CD4-positive, alpha-beta T cell treated with Interleukin-15 for 4 hours (primary cell): ENCODE results near the gene NEURL1B.

ENCODE experiments used
- DNase-seq: peaks from one replicate; pipeline ENCODE4 v3.0.0-alpha.2; 2020; ENCODE audit warnings: low spot score

The NEURL1B gene

GRCh38 chr5:172714491-172715420, 73.7 kb downstream of the NEURL1B start:
- peak; percentile 74 for DNase-seq

GRCh38 chr5:172715421-172715780, 74.3 kb downstream of the NEURL1B start:
- DNase-seq: no peak

DNA sequence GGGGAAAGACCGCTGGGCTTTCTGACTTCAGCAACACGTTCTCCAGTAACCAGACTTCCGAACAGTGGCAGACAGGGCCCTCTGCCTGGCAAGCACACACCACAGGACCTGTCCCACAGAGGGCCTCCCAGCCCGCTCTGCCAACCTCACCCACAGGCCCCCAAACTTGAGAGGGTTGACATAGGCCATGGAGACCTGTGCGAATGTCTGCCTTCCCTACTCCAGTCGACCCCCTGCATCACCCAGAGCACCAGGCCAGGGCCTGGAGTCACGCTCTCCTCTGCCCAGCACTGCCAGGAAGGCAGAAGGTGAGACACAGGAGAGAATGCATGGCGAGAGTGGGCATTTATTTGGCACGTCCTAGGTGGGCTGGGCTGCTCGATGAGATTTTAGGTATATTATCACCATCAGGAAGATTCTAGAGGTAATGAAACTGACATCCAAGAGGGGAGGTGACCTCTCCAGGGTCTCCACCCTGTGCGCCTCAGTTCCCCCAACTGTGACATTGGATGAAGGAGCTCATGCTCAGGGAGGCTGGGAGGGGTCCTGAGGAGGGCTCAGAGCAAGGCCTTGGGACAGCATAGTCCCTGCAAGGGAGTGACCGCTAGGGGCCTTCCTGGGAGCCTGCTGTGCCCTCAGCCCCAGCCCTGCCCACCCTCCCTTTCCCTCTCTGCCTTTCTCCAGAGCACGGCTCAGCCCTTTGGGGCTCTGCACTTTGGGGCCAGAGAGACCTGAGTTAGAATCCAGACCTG, 75.0 kb downstream of the NEURL1B start:
- DNase-seq: no peak

DNA sequence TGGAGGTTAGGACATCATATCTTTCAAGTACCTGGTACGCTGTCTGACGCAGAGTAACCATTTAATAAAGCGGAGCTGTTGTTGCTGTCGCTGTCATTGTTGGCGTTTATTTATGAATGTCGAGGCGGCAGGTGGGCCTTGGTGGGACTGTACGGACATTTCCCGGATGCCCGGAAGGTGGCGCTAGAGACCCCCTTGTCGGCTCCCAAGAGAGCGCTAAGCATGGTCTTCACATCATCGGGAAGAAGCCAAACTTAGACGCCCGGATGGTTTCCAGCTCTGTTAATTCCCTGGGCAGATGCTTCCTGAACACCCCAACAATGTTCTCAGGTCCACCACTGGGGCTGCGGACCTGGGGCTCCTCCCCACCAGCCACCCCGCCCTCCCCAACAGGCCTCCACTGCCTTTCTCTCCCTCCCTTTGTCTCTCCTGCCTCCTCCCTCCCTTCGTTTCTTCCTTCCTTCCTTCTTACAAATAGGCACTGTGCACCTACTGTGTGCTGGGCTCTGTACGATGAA, 75.8 kb downstream of the NEURL1B start:
- DNase-seq: peak; percentile 85

GRCh38 chr5:172717481-172718195, 76.6 kb downstream of the NEURL1B start:
- no peak for DNase-seq

DNA sequence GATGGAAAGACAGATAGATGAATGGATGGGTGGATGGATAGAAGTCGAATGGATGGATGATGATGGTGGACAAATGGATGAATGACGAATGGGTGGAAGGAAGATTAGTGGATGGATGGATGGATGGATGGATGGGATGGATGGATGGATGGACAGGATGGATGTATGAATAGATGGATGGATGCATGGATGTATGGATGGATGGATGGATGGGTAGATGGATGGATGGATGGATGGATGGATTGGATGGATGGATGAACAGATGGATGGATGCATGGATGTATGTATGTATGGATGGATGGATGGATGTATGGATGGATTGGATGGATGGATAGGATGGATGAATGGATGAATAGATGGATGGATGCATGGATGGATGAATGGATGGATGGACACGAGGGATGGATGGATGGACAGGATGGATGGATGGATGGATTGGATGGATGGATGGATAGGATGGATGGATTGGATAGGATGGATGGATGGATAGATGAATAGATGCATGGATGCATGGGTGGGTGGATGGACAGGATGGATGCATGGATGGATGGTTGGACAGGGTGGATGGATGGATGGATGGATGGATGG, 77.6 kb downstream of the NEURL1B start:
- DNase-seq: no peak

DNA sequence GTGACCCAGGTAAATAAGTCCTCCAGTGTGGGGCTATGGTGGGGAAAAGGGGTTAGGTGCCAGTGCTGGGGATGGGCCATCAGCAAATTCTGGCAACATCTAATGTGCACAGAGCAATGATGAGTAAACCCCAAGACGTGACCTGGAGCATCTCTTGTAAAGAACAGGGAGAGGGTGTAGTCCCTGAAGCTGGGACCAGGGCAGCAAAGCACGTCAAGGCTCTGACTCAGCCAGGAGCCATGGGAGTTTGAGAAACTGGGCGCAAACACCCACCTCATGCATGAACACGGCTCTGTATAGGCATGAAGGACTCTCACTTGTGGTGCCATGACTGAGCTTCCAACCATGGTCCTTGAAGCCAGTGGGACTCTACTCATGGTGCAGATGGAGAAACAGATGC, 78.1 kb downstream of the NEURL1B start:
- no peak for DNase-seq

GRCh38 chr5:172720655-172721054, 79.6 kb downstream of the NEURL1B start:
- no peak for DNase-seq

- DNase-seq: no peak
Measured at GRCh38 chr5:172721455-172722326, 80.6 kb downstream of the NEURL1B start.

DNA sequence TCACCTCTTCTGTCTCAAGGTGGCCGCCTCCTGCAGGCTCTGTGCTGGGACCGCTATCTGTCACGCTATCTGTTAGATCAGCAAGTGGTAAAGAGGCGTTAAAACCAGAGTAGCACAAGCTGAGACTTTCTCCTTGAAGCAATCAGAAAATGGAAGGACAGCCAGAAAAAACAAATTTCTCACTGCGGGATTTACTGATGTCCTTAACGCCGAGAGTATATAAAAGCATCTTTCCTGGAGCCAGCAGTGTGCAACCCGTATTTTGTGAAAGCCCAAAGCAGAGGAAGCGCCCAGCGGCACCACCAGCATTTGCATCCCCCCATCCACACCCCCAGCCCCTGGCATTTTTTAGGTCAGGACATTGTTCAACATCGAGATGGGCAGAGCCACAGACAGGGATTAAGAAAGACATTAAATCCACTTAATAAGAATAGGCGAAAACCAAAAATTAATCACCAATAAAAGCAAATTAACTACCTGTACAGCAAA, 81.3 kb downstream of the NEURL1B start:
- DNase-seq: peak; percentile 56

DNA sequence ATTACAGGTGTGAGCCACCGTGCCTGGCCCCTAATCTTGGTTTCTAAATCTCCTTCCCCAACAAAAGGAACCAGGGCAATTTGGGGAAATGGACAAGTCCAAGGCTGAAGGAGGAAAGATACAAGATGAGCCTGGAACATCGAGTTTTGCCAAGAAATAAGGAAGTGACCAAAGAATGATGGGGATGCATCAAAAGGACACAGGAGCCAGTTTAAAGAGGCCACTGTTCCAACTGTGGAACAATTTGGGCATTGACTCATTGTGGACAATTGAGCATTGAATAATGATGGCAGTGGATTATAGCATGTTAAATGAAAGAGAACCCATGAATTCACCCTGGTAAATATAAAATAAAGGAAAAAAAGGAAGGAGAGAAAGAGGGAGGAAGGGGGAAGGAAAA, 82.4 kb downstream of the NEURL1B start:
- DNase-seq: no peak

GRCh38 chr5:172724242-172725183, 83.5 kb downstream of the NEURL1B start:
- DNase-seq: no peak

DNA sequence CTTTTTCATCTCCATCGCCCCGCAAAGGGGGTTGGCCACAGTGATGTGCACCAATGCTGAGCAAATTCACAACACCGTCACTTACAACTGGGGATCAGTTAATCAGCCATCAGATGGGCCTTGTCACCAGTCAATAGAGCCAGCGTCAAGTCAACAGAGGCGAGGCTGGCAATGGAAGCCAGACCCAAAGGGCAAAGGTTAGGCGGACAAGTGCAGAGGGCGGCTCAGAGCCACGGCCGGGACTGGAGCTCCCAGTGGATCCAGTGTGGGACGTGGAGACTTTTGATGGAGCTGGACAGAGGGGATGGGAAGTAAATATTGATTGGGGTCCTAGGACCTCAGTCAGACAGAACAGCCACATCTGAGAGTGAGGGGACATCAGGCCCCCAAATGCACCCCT, 84.2 kb downstream of the NEURL1B start:
- no peak for DNase-seq

- no peak for DNase-seq
Measured at GRCh38 chr5:172725785-172726184, 84.7 kb downstream of the NEURL1B start.

DNA sequence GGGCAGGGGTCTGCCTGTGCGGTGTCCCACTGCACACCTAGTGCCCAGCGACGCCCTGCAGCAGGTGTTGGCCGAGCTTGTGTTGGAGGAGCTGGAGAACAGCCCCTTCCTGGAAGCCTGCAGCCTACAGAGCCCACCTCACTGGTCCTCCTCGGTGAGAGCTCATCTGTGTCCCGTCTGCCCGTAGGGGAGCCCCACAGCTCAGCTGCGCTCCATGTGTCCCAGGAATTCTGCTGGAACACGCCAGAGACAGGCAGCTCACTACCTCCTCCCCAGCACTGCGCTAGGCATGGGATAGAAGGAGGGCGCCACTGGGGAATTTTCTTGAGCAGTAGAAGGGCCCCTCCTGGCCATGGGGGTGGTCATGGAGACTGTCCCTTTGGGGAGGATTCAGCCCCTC, 85.9 kb downstream of the NEURL1B start:
- no peak for DNase-seq

- DNase-seq: no peak
Measured at GRCh38 chr5:172727551-172727950, 86.5 kb downstream of the NEURL1B start.

GRCh38 chr5:172728481-172729241, 87.6 kb downstream of the NEURL1B start:
- no peak for DNase-seq

DNA sequence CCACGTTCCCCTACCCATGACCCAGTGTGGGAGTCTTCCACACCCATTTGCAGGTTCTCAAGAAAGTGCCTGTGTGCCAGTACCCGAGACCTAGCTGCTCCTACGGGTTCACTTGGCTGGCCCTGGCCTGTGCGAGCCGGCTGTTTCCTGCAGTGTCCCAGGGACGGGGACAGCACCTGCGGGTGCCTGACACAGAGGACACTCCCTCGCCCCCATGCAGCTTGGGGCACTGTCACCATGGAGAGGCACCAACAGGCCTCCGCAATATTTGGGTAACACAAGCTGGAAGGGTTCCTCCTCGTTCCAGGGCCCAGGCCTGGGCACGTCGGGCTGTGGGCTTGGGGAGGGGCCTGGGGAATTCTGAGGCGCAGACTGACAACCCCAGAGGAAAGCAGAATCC, 88.5 kb downstream of the NEURL1B start:
- no peak for DNase-seq

- DNase-seq: no peak
Measured at GRCh38 chr5:172730222-172730621, 89.2 kb downstream of the NEURL1B start.
